ENCODE measurements around the gene TMEM237. TPM values are rescaled to one million over a fixed set of nuclear protein-coding genes. Genes with fewer than 3 reads are reported as not detected.
"Not testable (repeated sequence)": the region's sequence is repeated elsewhere in the genome, so short reads cannot be mapped to it uniquely, and the experiment has no call there.

TMEM237 gene, protein sequence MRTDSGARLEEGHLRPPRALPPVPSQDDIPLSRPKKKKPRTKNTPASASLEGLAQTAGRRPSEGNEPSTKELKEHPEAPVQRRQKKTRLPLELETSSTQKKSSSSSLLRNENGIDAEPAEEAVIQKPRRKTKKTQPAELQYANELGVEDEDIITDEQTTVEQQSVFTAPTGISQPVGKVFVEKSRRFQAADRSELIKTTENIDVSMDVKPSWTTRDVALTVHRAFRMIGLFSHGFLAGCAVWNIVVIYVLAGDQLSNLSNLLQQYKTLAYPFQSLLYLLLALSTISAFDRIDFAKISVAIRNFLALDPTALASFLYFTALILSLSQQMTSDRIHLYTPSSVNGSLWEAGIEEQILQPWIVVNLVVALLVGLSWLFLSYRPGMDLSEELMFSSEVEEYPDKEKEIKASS
- polyA plus RNA-seq = 15.4 TPM
- long read RNA-seq, donor 1, full-length matches to known transcripts = 5 of 5 reads
- long read RNA-seq, donor 1, partial matches to known transcripts = 0 of 5 reads
- long read RNA-seq, donor 1, other reads (novel, unspliced or antisense) = 0 of 5 reads
- long read RNA-seq, donor 2, full-length matches to known transcripts = 5 of 5 reads
- long read RNA-seq, donor 2, partial matches to known transcripts = 0 of 5 reads
- long read RNA-seq, donor 2, other reads (novel, unspliced or antisense) = 0 of 5 reads
- long read RNA-seq, donor 3 = 0 reads
- long read RNA-seq, donor 4, full-length matches to known transcripts = 1 of 1 reads
- long read RNA-seq, donor 4, partial matches to known transcripts = 0 of 1 reads
- long read RNA-seq, donor 4, other reads (novel, unspliced or antisense) = 0 of 1 reads
- long read RNA-seq, donor 5, partial matches to known transcripts = 0 of 1 reads
- long read RNA-seq, donor 5, other reads (novel, unspliced or antisense) = 0 of 1 reads
- long read RNA-seq, donor 6, full-length matches to known transcripts = 4 of 4 reads
- long read RNA-seq, donor 6, partial matches to known transcripts = 0 of 4 reads
- long read RNA-seq, donor 6, other reads (novel, unspliced or antisense) = 0 of 4 reads
- long read RNA-seq, donor 7, full-length matches to known transcripts = 2 of 2 reads
- long read RNA-seq, donor 7, partial matches to known transcripts = 0 of 2 reads
- long read RNA-seq, donor 7, other reads (novel, unspliced or antisense) = 0 of 2 reads
- long read RNA-seq, donor 8, full-length matches to known transcripts = 3 of 3 reads
- long read RNA-seq, donor 8, partial matches to known transcripts = 0 of 3 reads
- long read RNA-seq, donor 8, other reads (novel, unspliced or antisense) = 0 of 3 reads
- long read RNA-seq, donor 9, full-length matches to known transcripts = 2 of 2 reads
- long read RNA-seq, donor 9, partial matches to known transcripts = 0 of 2 reads
- long read RNA-seq, donor 9, other reads (novel, unspliced or antisense) = 0 of 2 reads
- long read RNA-seq, donor 10, full-length matches to known transcripts = 2 of 2 reads
- long read RNA-seq, donor 10, partial matches to known transcripts = 0 of 2 reads
- long read RNA-seq, donor 10, other reads (novel, unspliced or antisense) = 0 of 2 reads
- long read RNA-seq, donor 11, full-length matches to known transcripts = 5 of 5 reads
- long read RNA-seq, donor 11, partial matches to known transcripts = 0 of 5 reads
- long read RNA-seq, donor 11, other reads (novel, unspliced or antisense) = 0 of 5 reads

DNA sequence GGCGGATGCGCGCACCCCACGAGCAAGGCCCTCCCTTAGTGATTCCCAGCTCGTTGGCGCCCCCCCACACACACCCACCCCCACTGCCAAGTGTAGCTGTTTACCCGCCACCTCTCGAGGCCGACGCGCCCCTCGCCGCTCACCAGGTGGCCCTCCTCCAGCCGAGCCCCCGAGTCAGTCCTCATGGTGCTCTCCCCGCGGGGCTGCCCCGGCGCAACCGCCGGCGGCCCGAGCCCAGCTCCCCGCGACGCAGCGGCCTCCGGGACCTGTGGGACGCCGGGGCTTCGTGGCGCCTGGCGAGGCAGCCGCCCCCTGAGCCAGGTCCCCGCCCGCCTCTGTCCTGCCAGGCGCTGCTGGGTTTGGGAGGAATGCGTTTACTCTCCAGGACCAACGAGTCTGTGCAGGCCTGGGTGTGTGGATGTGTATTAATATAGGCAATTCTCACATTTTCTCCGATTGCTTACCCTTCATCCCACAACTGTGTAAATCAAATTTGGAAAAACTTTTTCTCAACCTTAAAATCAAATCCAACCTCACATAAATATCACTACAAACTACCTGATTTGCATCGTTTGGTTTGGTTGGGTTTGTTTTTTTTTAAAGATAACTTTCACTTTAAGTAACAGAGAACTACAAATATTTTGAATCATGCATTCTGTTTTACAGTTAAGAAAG is at the start of gene TMEM237:
Gene TMEM237, minus strand, starts transcription at position 288 of the 675 bp plus-strand sequence. Its CDS starts 103 bp downstream, at position 185.
- no peaks in the 10 kb centered on the region for H3K36me3 ChIP-seq (ENCODE audit: control insufficient read depth, insufficient read depth, low read length)
- no CpG with 5 or more reads among the region's 41 CpGs for WGBS (ENCODE audit: insufficient coverage, low lambda C conversion rate)
- no peaks in the 10 kb centered on the region for H3K9me3 ChIP-seq (ENCODE audit: control insufficient read depth, low read depth, low read length)
- peaks cover 3% of the 10 kb centered on the region for H3K4me1 ChIP-seq (ENCODE audit: control insufficient read depth, insufficient read depth, low read length)
- peak; percentile 19 to 72 for DNase-seq
- H3K27me3 ChIP-seq (ENCODE audit: control insufficient read depth, insufficient read depth, low read length) = no peaks in the 10 kb centered on the region
- peak within 1 kb of the TSS; percentile 99 for H3K4me3 ChIP-seq (ENCODE audit: low read length)
- H3K27ac ChIP-seq (ENCODE audit: low read length) = peak within 1 kb of the TSS; percentile 93

DNA sequence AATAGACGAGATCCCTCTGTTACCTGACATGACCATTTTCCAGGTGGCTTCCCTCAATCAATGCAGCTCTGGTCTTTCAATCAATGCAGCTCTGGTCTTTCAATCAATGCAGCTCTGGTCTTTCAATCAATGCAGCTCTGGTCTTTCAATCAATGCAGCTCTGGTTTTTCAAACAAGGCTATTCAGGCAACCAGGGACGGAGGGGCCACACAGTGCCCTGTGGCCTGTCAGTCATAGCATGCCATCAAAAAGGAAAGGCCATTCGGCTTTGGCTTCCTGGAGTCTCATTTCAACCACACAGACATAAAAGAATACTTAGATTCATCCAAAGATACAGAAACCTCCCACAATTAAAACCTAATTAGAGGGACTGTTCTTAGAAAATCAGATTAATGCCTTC is 41.9 kb upstream of the TMEM237 start:
- DNase-seq = no peak
- no CpG with 5 or more reads among the region's 3 CpGs for WGBS (ENCODE audit: insufficient coverage, low lambda C conversion rate)
- Histone ChIP-seq H3K27me3 (ENCODE audit: control insufficient read depth, insufficient read depth, low read length) (peaks cover 2% of the 10 kb centered on the region), H3K36me3 (ENCODE audit: control insufficient read depth, insufficient read depth, low read length) (no peaks in the 10 kb centered on the region), H3K4me1 (ENCODE audit: control insufficient read depth, insufficient read depth, low read length) (no peaks in the 10 kb centered on the region), H3K4me3 (ENCODE audit: low read length) (no peak overlapping the region), H3K9me3 (ENCODE audit: control insufficient read depth, low read depth, low read length) (no peaks in the 10 kb centered on the region), H3K27ac (ENCODE audit: low read length) (no peak overlapping the region)

DNA sequence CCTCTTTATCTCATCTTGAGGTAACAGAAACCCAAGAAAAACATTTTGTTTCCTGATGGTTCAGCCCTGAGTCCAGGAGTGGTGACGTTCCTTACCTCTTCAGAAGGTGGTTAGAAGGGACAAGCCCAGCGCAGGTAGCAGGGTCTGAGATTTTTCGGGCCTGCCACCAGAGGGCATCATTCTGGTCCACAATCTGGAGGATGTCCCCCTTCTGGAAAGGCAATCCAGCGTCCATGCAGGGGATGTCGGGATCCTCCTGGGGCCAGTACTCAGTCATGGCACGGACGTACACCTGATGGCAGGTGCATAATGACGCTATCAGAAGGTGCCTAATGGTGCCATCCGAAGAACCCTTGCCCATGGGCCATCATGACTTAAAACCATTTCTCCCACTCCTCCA is 37.4 kb upstream of the TMEM237 start:
- no peaks in the 10 kb centered on the region for H3K4me1 ChIP-seq (ENCODE audit: control insufficient read depth, insufficient read depth, low read length)
- H3K27me3 ChIP-seq (ENCODE audit: control insufficient read depth, insufficient read depth, low read length) = peaks cover under 1% of the 10 kb centered on the region
- peak in 1 of 2 donors; percentile 4 for DNase-seq
- no peak overlapping the region for H3K4me3 ChIP-seq (ENCODE audit: low read length)
- H3K36me3 ChIP-seq (ENCODE audit: control insufficient read depth, insufficient read depth, low read length) = no peaks in the 10 kb centered on the region
- no peak overlapping the region for H3K27ac ChIP-seq (ENCODE audit: low read length)
- H3K9me3 ChIP-seq (ENCODE audit: control insufficient read depth, low read depth, low read length) = no peaks in the 10 kb centered on the region
- WGBS (ENCODE audit: insufficient coverage, low lambda C conversion rate) = no CpG with 5 or more reads among the region's 9 CpGs

DNA sequence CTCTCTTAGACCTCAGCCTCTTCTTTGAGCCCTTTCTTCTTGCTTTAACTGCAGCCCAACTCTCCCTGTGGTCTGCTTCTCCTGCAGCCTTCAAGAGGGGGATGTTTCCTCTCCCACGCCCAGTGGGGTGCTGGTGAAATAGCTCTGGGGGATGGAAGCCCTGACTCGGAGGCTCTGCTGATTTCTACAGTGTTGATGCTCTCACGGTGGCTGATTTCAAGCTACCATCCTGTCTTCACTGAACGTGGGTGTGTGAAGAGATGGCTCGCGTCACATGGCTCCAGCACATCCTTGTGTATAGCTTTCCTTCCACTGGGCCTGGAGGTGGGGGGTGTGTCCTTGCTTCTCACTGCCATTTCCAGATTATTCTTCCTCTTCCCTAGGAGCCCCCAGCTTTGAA is 35.1 kb upstream of the TMEM237 start:
- Histone ChIP-seq H3K9me3 (ENCODE audit: control insufficient read depth, low read depth, low read length) (no peaks in the 10 kb centered on the region), H3K27ac (ENCODE audit: low read length) (no peak overlapping the region), H3K27me3 (ENCODE audit: control insufficient read depth, insufficient read depth, low read length) (peaks cover 2% of the 10 kb centered on the region), H3K4me1 (ENCODE audit: control insufficient read depth, insufficient read depth, low read length) (no peaks in the 10 kb centered on the region), H3K4me3 (ENCODE audit: low read length) (no peak overlapping the region), H3K36me3 (ENCODE audit: control insufficient read depth, insufficient read depth, low read length) (no peaks in the 10 kb centered on the region)
- no CpG with 5 or more reads among the region's 6 CpGs for WGBS (ENCODE audit: insufficient coverage, low lambda C conversion rate)
- no peak for DNase-seq

DNA sequence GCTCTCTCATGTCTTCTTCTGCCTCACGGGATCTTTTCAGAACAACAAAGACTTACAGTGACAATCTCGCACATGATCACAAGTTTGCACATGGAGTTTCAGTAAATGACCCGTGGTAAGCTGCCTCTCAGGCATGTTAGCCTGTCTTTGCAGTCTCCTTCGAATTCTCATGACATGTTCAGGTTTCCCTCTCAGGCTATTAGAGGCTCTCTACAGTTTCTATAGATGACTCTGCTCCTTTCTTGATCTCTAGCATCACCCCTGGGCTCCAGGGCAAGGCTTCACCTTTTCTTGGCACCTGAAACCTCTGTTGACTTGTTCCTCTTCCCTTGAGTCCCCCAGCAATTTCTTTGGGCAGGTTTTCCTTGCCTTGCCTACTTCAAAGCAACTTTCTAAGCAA is 32.2 kb upstream of the TMEM237 start:
- Histone ChIP-seq H3K27ac (ENCODE audit: low read length) (no peak overlapping the region), H3K4me1 (ENCODE audit: control insufficient read depth, insufficient read depth, low read length) (no peaks in the 10 kb centered on the region), H3K9me3 (ENCODE audit: control insufficient read depth, low read depth, low read length) (no peaks in the 10 kb centered on the region), H3K36me3 (ENCODE audit: control insufficient read depth, insufficient read depth, low read length) (no peaks in the 10 kb centered on the region), H3K27me3 (ENCODE audit: control insufficient read depth, insufficient read depth, low read length) (peaks cover 2% of the 10 kb centered on the region), H3K4me3 (ENCODE audit: low read length) (no peak overlapping the region)
- WGBS (ENCODE audit: insufficient coverage, low lambda C conversion rate) = 100% methylated on average over 2 of the region's 4 CpGs
- DNase-seq = no peak

DNA sequence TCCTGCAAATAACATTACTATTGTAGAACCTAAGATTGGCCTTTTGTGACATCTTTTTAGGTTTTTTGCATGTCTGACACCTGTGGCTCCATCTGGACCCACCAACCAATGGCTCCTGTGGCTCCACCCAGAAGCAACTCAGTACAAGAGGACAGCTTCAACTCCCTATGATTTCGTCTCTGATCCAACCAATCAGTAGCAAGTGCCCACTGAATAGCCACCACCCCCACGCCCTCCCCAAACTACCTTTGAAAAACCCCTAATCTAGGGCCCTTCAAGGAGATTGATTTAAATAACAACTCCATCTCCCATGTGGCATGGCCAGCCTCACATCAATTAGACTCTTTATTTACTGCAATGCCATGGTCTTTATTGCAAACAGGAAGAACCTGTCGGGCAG is 31.5 kb upstream of the TMEM237 start:
- no peaks in the 10 kb centered on the region for H3K4me1 ChIP-seq (ENCODE audit: control insufficient read depth, insufficient read depth, low read length)
- no peak overlapping the region for H3K27ac ChIP-seq (ENCODE audit: low read length)
- no peak overlapping the region for H3K4me3 ChIP-seq (ENCODE audit: low read length)
- peaks cover 2% of the 10 kb centered on the region for H3K27me3 ChIP-seq (ENCODE audit: control insufficient read depth, insufficient read depth, low read length)
- H3K9me3 ChIP-seq (ENCODE audit: control insufficient read depth, low read depth, low read length) = no peaks in the 10 kb centered on the region
- WGBS (ENCODE audit: insufficient coverage, low lambda C conversion rate) = 100% methylated on average over 1 of the region's 3 CpGs
- H3K36me3 ChIP-seq (ENCODE audit: control insufficient read depth, insufficient read depth, low read length) = no peaks in the 10 kb centered on the region
- DNase-seq = no peak

DNA sequence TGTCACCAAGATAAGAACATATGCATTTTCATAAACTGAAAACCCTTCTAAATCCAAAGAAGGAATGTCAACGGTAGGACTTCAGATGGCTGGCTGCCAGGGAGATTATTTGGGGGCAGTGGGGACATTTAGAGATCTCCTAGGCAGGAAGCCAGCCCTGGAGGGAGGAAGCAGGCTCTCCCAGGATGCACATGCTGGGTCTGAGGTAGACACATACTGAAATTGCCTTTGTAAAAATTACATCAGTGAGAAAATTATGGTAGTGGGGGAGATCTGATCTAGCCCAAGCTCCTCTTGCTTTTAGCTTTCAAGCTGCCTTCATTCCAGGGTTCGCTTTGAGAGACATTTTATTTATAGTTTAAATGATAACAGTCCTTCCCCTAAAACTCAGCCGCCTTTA is 31.0 kb upstream of the TMEM237 start:
- no CpG with 5 or more reads among the region's 3 CpGs for WGBS (ENCODE audit: insufficient coverage, low lambda C conversion rate)
- H3K27me3 ChIP-seq (ENCODE audit: control insufficient read depth, insufficient read depth, low read length) = peaks cover 2% of the 10 kb centered on the region
- no peaks in the 10 kb centered on the region for H3K9me3 ChIP-seq (ENCODE audit: control insufficient read depth, low read depth, low read length)
- DNase-seq = no peak
- no peak overlapping the region for H3K27ac ChIP-seq (ENCODE audit: low read length)
- H3K4me3 ChIP-seq (ENCODE audit: low read length) = no peak overlapping the region
- no peaks in the 10 kb centered on the region for H3K36me3 ChIP-seq (ENCODE audit: control insufficient read depth, insufficient read depth, low read length)
- H3K4me1 ChIP-seq (ENCODE audit: control insufficient read depth, insufficient read depth, low read length) = no peaks in the 10 kb centered on the region

DNA sequence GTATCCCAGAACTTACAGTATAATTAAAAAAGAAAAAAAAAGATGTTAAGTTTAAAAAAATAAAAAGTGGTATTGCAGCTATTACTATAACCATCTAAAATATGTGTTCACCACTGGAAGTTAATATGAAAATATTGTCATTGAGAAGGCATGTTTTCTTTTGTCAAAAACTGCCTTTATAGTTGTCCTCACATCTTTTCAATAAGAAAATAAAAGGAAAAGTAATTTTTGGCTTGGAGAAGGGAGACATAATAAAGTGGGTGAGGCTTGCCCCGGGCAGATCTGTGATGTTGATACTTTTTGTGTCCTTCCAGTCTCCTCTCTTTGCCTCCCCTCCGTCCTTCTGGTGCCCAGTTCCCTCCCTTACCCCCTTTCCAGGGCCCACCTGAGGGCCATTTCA is 30.2 kb upstream of the TMEM237 start:
- no peak overlapping the region for H3K27ac ChIP-seq (ENCODE audit: low read length)
- H3K36me3 ChIP-seq (ENCODE audit: control insufficient read depth, insufficient read depth, low read length) = no peaks in the 10 kb centered on the region
- no CpG with 5 or more reads among the region's 2 CpGs for WGBS (ENCODE audit: insufficient coverage, low lambda C conversion rate)
- no peak for DNase-seq
- H3K4me3 ChIP-seq (ENCODE audit: low read length) = no peak overlapping the region
- no peaks in the 10 kb centered on the region for H3K4me1 ChIP-seq (ENCODE audit: control insufficient read depth, insufficient read depth, low read length)
- H3K27me3 ChIP-seq (ENCODE audit: control insufficient read depth, insufficient read depth, low read length) = peaks cover 2% of the 10 kb centered on the region
- peaks cover under 1% of the 10 kb centered on the region for H3K9me3 ChIP-seq (ENCODE audit: control insufficient read depth, low read depth, low read length)

DNA sequence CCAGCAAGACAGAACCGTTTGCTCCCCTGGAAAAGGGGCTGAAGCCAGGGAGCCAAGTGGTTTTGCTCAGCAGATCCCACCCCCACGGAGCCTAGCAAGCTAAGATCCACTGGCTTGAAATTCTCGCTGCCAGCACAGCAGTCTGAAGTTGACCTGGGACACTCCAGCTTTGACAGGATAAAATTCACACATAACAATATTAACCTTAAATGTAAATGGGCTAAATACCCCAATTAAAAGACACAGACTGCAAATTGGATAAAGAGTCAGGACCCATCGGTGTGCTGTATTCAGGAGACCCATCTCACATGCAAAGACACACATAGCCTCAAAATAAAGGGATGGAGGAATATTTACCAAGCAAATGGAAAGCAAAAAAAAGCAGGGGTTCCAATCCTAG is 27.9 kb upstream of the TMEM237 start:
- not testable (repeated sequence) for H3K36me3 ChIP-seq (ENCODE audit: control insufficient read depth, insufficient read depth, low read length); H3K9me3 ChIP-seq (ENCODE audit: control insufficient read depth, low read depth, low read length); H3K27ac ChIP-seq (ENCODE audit: low read length); H3K4me1 ChIP-seq (ENCODE audit: control insufficient read depth, insufficient read depth, low read length); DNase-seq; H3K4me3 ChIP-seq (ENCODE audit: low read length); H3K27me3 ChIP-seq (ENCODE audit: control insufficient read depth, insufficient read depth, low read length)
- WGBS (ENCODE audit: insufficient coverage, low lambda C conversion rate) = 100% methylated on average over 1 of the region's 4 CpGs
